ENCODE results near the gene SBF1. TPM values are rescaled to one million over a fixed set of nuclear protein-coding genes. Genes with fewer than 3 reads are reported as not detected.

SBF1 gene
- total RNA-seq, 3 donors from 2014 or later = 76.1 to 91.9 (median 84.3) TPM

- Histone ChIP-seq H3K4me1 (ENCODE audit: low read depth) (peaks cover 19% of the 10 kb centered on the region), H3K9me3 (no peaks in the 10 kb centered on the region), H3K4me3 (no peak overlapping the region), H3K36me3 (ENCODE audit: low read depth) (peaks cover 6% of the 10 kb centered on the region)
- ATAC-seq (no peak), DNase-seq (peak in 1 of 3 donors; percentile 55)
- intact Hi-C loops (cut with DNase I, micrococcal nuclease) = no loop called here
- TF ChIP-seq, protein P1, sequence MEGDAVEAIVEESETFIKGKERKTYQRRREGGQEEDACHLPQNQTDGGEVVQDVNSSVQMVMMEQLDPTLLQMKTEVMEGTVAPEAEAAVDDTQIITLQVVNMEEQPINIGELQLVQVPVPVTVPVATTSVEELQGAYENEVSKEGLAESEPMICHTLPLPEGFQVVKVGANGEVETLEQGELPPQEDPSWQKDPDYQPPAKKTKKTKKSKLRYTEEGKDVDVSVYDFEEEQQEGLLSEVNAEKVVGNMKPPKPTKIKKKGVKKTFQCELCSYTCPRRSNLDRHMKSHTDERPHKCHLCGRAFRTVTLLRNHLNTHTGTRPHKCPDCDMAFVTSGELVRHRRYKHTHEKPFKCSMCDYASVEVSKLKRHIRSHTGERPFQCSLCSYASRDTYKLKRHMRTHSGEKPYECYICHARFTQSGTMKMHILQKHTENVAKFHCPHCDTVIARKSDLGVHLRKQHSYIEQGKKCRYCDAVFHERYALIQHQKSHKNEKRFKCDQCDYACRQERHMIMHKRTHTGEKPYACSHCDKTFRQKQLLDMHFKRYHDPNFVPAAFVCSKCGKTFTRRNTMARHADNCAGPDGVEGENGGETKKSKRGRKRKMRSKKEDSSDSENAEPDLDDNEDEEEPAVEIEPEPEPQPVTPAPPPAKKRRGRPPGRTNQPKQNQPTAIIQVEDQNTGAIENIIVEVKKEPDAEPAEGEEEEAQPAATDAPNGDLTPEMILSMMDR (IDR thresholded peaks at IDR 0.05) = no peak
These were observed 30.5 kb upstream of the SBF1 start for GRCh38 chr22:50505276-50505775.

DNA sequence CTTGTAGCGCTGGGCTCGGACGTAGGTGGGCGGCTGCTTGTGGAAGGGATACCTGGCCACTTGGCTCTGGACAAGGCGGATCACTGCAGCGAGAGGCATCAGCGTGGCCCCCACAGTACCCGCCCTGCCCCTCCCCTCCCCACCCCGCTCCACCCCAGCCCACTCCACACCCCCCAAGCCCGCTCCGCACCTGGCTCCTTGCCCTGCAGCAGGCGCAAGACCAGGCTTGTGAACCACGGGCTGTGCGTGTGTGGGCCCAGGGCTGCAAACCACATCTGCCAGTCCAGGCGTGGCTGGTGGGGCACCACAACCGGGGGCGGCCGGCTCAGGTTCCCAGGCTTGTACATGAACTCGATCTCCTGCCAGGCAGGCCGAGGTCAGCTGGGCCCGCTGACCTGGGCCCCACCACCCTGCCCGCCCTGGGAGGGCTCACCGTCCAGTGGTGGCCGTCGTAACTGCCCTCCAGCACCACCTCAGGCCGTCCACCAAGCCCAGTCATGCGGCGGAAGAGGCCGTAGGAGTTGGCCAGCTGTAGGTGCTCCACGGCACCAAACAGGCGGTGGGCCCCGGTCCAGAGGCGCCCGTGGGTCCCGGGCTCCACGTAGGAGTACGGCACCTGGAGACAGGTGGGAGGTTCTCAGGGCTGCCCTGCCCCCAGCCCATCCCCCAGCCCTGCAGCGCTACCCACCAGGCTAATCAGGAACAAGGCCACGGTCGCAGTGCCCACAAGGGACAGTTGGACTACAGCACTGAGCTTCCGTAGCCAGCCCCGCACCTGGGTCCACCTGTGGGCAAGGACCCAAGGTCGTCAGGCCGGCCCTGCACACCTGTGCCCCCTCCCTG is 29.8 kb upstream of the SBF1 start:
- Histone ChIP-seq H3K36me3 (ENCODE audit: low read depth) (peaks cover 6% of the 10 kb centered on the region), H3K4me3 (no peak overlapping the region), H3K4me1 (ENCODE audit: low read depth) (peaks cover 19% of the 10 kb centered on the region), H3K9me3 (no peaks in the 10 kb centered on the region)
- intact Hi-C loops (cut with DNase I, micrococcal nuclease) = no loop called here
- ATAC-seq = no peak
- TF ChIP-seq, protein P1 (IDR thresholded peaks at IDR 0.05) = no peak
- DNase-seq = peak in 1 of 3 donors; percentile 60

- Histone ChIP-seq H3K4me1 (ENCODE audit: low read depth) (peaks cover 14% of the 10 kb centered on the region), H3K9me3 (no peaks in the 10 kb centered on the region), H3K36me3 (ENCODE audit: low read depth) (peaks cover 6% of the 10 kb centered on the region), H3K4me3 (no peak overlapping the region)
- intact Hi-C loops (cut with DNase I, micrococcal nuclease) = no loop called here
- ATAC-seq (no peak), DNase-seq (peak in 1 of 3 donors; percentile 52)
- TF ChIP-seq, protein P1 (IDR thresholded peaks at IDR 0.05) = no peak
These were observed 28.8 kb upstream of the SBF1 start for GRCh38 chr22:50503475-50504145.

DNA sequence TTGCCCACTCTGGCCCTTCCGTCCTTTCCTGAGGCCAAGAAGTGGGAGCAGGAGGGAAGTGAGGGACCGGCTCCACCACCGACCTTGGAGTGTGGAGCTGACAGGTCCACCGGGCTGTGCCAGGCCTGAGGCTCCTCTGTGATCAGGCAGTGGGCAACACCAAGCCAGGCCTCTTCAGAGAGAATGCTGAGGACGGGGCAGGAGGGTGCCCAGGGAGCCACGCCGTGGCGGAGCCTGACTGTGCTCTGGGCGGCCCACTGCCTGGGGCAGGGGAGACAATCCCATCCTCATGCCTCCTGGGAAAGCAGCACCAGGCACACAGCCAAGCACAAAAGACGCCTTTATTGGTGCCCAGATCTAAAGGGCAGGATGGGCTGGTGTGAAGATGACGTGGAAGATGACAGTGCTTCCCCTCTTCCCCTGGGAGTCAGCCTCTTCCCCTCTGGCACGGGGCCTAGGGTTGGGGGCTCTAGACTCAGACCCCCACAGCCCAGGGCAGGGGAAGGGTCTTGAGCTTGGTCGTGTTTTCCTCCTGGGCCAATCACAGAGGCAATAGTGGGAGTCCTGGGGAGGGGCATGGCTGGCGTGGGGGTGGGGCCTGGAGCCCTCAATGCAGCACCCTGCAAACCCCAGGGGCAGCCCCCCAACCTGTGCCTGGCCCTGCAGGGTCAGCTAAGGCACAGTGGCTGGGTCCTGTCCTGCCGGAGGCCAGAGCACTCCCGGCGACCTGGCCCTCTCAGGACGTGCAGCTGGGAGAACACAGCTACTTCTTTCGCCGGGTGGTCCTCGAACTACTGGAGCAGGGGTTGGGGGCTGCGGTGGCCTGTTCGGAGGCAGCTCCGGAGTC is 28.0 kb upstream of the SBF1 start:
- Histone ChIP-seq H3K9me3 (no peaks in the 10 kb centered on the region), H3K4me1 (ENCODE audit: low read depth) (peaks cover 14% of the 10 kb centered on the region), H3K36me3 (ENCODE audit: low read depth) (peaks cover 6% of the 10 kb centered on the region), H3K4me3 (no peak overlapping the region)
- intact Hi-C loops (cut with DNase I, micrococcal nuclease) = no loop called here
- ATAC-seq (no peak), DNase-seq (peak in 1 of 3 donors; percentile 50)
- TF ChIP-seq, protein P1 (IDR thresholded peaks at IDR 0.05) = no peak

DNA sequence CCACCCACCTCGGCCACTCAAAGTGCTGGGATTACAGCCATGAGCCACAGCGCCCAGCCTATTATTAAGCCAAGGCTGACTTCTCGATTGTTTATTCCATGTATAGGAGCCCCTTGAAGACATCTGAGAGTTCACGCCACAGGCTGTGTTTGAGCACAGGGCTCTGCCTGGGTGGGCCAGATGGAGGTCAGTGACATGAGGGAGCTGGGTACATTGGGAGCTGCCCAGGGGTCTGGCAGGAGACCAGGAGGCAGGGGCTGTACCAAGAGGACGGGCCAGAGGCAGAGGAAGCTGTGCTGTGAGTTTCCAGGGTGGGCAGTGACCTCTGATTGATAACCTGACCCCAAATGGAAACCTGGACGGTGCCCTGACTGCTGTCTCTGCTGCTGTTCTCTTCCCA is 27.3 kb upstream of the SBF1 start:
- Histone ChIP-seq H3K4me3 (no peak overlapping the region), H3K9me3 (no peaks in the 10 kb centered on the region), H3K36me3 (ENCODE audit: low read depth) (peaks cover 6% of the 10 kb centered on the region), H3K4me1 (ENCODE audit: low read depth) (peaks cover 14% of the 10 kb centered on the region)
- intact Hi-C loops (cut with DNase I, micrococcal nuclease) = no loop called here
- TF ChIP-seq, protein P1 (IDR thresholded peaks at IDR 0.05) = no peak
- ATAC-seq = no peak
- no peak for DNase-seq
